Activated CD4-positive, alpha-beta T cell treated with anti-CD3 and anti-CD28 coated beads for 48 hours (primary cell): ENCODE data around the gene HIVEP2.
A peak's percentile ranks its signal among the peaks of the same experiment; 100 is the strongest.

ENCODE experiments used
- DNase-seq: peaks from one replicate; pipeline ENCODE4 v3.0.0-alpha.2; 2020

HIVEP2 gene

GRCh38 chr6:142944124-142945048, 590 bp downstream of the HIVEP2 start:
- peak; percentile 93 for DNase-seq

GRCh38 chr6:142943711-142944123, 1.3 kb downstream of the HIVEP2 start:
- DNase-seq = peak; percentile 42

DNA sequence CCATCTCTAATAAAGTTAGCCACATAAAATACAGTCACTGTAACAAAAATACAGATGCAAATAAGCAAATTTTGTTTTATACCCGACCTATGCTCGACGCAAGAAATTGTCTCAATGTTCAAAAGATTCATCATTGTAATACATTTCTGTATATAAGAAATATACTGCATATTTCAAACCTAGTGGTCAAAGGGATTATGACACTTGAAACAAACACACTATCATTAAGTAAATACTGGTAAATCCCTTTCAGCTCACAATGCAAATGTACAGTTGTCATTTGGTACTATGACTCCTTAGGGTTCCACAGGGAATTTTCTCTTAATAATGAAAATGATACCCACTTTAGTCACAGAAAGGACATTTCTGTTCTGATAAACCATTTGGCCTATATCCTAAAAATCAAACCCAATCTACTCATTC, 2.2 kb downstream of the HIVEP2 start:
- DNase-seq = no peak

DNA sequence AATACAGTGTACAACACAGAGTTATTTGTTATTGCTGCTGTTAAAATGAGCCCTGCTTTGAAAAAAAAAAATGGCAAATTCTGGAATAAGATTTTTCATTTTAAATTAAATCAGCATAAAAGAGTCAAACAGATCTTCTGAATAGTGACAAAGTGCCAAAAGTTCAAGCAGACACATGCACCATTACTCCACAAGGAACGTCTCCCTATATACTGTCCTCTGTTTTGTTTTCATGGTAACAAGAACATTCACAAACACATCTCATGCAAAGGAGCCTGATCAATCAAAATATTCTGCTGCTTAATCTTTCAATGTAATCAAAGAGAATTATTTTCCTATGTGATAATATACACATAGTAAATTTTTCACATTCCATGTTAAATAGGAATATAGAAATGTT, 2.7 kb downstream of the HIVEP2 start:
- no peak for DNase-seq

DNA sequence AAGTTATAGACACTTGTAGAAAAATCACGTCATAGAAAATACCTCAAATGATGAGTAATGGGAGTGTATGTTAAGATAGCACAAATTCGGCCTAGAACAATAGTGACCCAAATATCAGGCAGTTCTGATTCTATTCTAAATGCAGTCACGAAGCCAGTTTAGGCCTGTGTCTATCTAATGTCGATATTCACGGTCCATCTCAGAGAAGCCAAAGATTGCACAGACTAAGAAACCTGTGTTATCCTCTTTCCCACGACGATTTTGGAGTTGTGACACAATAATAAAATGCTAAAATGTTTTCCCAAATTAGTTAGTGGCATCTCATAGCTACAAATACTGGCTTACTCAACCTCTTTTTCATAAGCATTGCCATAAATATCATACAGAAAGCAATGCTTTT, 4.0 kb downstream of the HIVEP2 start:
- no peak for DNase-seq

GRCh38 chr6:142940487-142940886, 4.5 kb downstream of the HIVEP2 start:
- no peak for DNase-seq

DNA sequence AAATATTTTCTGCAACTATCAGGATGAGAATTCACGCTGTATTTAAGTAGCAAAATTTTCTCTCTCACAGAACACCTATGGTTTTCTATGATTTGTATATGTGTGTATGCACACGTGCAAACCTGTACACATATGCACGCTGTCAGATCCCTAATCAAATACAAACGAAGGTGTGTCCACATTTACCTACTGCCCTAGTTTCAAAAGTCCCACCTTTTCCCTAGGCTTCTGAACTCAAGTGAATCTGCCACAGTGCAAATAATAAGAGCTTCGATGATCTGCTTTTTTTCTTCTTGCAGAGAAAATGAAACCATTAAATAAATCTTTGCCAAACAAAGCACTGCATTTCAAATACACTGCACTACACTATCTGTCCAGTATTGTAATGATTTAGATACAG, 6.5 kb downstream of the HIVEP2 start:
- DNase-seq = no peak

DNA sequence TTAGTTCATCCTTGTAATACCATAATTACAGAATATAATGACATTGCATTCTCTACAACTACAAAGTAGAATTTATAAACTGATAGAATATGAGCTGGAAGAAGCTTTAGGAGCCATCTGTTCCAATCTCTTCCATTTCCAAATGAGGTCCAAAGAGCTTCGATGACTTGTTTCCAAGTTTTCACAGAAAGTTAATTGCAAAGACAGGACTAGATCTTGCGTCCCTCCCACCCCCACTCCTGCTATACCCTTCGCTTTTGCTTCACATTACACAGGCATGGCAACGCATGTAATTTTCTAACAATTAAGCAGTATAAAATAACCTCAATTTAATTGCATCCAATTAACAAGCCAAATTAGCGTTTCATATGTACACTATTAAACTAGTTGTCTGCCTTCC, 7.0 kb downstream of the HIVEP2 start:
- no peak for DNase-seq

- peak; percentile 51 for DNase-seq
Measured at GRCh38 chr6:142935553-142936517, 9.1 kb downstream of the HIVEP2 start.

DNA sequence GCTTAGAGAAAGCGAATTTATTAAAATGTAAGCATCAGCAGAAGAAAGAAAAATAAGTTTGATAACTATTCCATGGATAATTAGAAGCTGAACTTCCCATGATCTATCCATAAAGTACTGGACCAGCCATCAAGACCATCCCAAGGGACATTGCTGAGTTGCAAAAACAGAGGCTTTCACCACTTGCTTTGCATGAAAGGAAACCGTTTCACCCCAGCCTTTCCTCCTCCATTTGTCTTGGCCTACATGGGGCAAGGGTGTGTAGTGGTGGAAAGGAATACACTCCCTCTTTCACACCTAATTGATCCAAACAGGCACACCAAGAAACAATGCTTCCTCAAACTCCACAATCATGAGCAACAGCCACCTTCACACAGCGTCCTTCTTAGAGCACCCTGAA, 10.4 kb downstream of the HIVEP2 start:
- DNase-seq = no peak

DNA sequence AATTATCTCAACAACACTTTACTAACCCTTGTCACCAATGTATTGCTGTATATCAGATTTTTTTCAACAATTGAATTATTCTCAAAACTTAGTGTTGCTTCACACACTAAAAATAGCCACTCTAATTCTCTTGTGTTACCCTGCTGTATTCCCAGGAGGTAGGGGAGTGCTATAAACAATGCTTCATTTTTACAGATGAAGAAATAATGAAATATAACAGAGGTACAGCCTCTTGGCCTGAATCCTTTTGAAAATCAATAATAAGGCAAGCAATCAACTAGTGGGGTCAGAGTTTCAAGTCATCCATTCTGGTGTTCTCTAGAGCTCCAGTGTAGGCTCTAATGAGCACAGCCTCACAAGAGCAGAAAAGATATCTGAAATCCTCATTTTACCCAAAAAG, 10.9 kb downstream of the HIVEP2 start:
- no peak for DNase-seq

GRCh38 chr6:142933701-142934100, 11.3 kb downstream of the HIVEP2 start:
- no peak for DNase-seq

- DNase-seq = no peak
Measured at GRCh38 chr6:142932889-142933288, 12.1 kb downstream of the HIVEP2 start.

DNA sequence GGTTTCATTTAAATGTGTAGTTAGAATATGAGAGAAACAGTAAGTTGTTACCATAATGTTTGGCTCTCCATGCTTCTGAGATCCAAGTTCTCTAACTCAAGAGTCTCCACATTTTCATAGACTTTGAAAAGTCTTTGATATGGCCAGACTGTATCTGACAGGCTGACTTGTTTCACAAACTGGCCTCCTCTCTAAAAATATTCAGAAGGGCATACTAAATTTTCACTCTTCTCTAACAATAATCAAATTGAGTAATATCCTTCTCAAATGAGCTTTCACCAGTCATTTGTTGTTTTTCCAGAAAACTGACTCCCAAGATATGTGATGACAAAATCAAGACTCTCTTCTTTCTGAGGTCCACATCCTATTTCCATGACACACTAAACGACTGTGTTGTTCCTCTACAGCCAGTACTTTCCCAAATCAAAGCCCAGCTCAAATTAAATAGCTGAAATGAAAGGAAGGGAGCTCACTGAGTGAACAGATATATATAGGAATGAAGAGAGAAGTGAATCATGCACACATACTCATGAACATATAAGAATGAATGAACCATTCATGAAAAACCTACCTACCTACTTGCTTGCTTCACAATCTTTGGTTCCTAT, 15.1 kb downstream of the HIVEP2 start:
- no peak for DNase-seq

DNA sequence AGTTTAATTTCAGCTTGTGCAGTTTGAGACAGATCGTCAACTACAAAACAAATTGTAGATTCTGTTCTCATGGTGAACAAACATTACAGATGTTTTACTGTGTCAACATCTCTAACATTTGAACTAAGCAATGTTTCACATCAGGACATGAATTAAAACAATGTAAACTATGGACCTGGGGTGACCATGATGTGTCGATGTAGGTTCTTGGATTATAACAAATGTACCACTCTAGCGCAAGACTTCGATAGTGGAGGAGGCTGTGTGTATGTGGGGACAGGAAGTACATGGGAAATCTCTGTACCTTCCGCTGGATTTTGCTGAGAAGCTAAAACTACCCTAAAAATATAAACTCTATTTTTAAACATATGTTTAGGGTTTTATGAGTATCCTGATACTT, 17.1 kb downstream of the HIVEP2 start:
- no peak for DNase-seq

- DNase-seq = no peak
Measured at GRCh38 chr6:142927271-142927580, 17.8 kb downstream of the HIVEP2 start.

DNA sequence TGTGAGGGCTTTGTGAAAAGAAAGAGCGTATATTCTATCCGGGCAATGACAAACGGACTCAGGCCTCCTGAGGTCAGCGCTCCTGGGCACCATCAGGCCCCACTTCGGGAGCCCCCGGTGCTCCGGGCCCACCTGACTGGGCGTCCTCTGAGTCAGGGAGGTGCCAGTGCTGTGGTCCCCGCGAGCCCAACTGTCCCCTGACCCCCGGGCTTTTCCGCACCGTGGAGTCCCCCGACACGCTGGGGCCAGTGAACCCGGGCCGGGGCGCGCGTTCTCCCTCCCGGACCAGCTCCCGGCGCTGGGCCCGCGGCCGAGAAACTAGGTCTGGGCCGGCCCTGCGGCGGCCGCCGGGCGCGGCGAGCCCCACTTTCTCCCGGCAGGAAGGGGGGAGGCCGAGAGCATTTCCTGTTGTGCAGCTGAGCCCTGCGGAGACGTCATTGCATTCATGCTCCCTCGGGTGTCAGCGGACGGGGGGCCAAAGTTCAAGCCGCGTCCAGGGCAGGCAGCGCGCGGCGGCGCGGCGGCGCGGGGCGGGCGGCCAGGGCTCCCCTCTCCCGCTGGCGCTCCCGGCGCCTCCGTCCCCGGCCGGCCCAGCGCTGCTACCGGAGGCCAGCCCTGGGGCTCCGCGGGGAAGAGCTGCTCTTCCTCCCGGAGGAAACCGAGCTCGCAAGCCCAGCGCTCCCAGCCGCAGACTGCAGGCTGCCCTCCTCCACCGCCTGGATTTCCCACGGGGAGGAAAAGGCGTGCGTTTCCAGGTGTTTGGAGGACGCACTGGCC, 18.3 kb downstream of the HIVEP2 start:
- DNase-seq = peak; percentile 75

GRCh38 chr6:142926177-142926493, 18.8 kb downstream of the HIVEP2 start:
- DNase-seq = no peak

DNA sequence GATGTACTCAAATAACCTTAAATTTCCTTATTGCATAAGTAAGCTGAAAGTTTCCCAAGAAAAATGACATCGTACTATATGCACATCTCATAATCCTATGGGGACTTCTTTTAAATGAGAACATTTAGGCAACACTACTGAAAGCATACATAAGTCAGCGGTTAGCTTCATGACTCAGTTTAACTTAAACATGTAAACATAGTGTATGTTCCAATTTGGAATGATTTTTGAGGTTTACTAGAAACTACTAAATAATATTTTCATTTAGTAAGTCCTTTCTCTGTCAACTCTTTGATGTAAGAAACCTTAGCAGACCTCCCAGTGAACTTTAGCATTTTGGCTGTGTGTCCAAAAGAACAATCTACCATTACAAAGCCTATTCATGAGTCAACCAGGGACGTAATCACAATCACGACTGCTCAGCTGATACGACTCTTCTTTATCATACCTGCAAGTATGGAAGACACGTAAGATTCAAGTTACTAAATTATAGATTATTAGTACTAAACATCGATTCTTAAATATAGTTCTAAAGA, 19.3 kb downstream of the HIVEP2 start:
- no peak for DNase-seq

- DNase-seq = no peak
Measured at GRCh38 chr6:142918339-142919042, 26.5 kb downstream of the HIVEP2 start.

- DNase-seq = no peak
Measured at GRCh38 chr6:142916881-142917280, 28.1 kb downstream of the HIVEP2 start.
